Measurements from ENCODE around the gene EPAS1. TPM values are rescaled to one million over a fixed set of nuclear protein-coding genes. Genes with fewer than 3 reads are reported as not detected.

The EPAS1 gene
- total and polyA plus RNA-seq, 11 donors = 93.6 to 790 (median 210) TPM

DNA sequence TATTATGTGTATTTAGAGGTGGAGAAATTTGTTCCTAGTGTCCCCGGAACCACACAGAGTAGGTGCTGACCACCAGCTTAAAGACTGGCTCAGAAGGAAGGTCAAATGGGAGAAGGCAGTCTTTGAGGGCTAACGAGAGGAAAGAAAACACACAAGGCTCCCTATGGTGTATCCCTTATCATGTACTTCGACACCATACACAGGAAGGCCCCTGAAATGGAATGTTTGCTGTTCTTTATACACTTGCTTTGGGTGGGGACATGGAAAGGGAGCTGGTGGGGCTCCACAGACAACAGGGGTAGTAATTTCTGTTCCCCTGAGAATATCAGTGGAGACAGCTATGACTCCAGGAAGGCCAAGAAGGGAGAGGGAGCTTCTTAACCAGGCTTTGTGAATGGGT lies 6.0 kb downstream of the EPAS1 start:
- H3K27me3 ChIP-seq = peaks cover 0 to 11% (median 0%) of the 10 kb centered on the region in 9 donors
- intact Hi-C loops (cut with DNase I) = loop anchor here in 6 of 10 donors (5.0 to 10.0 kb wide), 5 partner anchors 34 to 291 kb away; no protein-coding TSS in a partner anchor
- peak overlapping the region in 11 of 12 donors; percentile 40 to 99 (median 86) for H3K27ac ChIP-seq
- no peaks in the 10 kb centered on the region for H3K9me3 ChIP-seq
- DNase-seq = no peak
- no peak for ATAC-seq
- H3K4me1 ChIP-seq = peaks cover 24 to 85% (median 71%) of the 10 kb centered on the region in 12 donors
- TF ChIP-seq, protein P1, sequence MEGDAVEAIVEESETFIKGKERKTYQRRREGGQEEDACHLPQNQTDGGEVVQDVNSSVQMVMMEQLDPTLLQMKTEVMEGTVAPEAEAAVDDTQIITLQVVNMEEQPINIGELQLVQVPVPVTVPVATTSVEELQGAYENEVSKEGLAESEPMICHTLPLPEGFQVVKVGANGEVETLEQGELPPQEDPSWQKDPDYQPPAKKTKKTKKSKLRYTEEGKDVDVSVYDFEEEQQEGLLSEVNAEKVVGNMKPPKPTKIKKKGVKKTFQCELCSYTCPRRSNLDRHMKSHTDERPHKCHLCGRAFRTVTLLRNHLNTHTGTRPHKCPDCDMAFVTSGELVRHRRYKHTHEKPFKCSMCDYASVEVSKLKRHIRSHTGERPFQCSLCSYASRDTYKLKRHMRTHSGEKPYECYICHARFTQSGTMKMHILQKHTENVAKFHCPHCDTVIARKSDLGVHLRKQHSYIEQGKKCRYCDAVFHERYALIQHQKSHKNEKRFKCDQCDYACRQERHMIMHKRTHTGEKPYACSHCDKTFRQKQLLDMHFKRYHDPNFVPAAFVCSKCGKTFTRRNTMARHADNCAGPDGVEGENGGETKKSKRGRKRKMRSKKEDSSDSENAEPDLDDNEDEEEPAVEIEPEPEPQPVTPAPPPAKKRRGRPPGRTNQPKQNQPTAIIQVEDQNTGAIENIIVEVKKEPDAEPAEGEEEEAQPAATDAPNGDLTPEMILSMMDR (IDR thresholded peaks at IDR 0.05) = no peak
- no peak for TF ChIP-seq POLR2A (IDR thresholded peaks at IDR 0.05)
- WGBS, 4 donors = 36 to 52% (median 40%) methylated on average over 3 of the region's 3 CpGs
- H3K4me3 ChIP-seq = peak overlapping the region in 9 of 12 donors; percentile 9 to 99 (median 94)
- peaks cover 0 to 5% (median 0%) of the 10 kb centered on the region in 9 donors for H3K36me3 ChIP-seq

DNA sequence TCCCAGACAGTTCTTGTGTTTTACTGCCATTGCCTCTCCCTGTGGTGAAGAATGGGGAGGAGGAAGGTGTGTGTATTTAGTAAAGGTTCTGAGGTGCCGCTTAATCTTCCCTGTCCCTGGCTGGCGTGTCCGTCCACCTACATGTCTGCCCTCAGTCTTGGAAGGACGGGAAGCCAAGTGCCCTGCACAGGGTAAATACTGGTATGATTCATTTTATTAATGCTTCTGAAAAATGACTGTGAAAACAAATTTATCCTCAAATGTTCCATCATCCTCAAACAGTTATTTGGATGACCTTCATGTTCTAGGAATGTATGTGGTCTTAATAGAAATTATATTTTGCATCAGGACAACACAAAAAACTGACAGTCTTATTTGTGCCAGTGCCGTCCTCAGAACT lies 6.6 kb downstream of the EPAS1 start:
- H3K36me3 ChIP-seq = peaks cover 0 to 5% (median 0%) of the 10 kb centered on the region in 9 donors
- H3K9me3 ChIP-seq = no peaks in the 10 kb centered on the region
- intact Hi-C loops (cut with DNase I) = loop anchor here in 6 of 10 donors (5.0 to 10.0 kb wide), 5 partner anchors 33 to 292 kb away; no protein-coding TSS in a partner anchor
- DNase-seq (no peak), ATAC-seq (no peak)
- H3K27ac ChIP-seq = peak overlapping the region in 11 of 12 donors; percentile 40 to 99 (median 86)
- peak overlapping the region in 7 of 12 donors; percentile 83 to 99 (median 94) for H3K4me3 ChIP-seq
- H3K4me1 ChIP-seq = peaks cover 27 to 88% (median 77%) of the 10 kb centered on the region in 12 donors
- WGBS, 4 donors = 71 to 80% (median 74%) methylated on average over 5 of the region's 5 CpGs
- TF ChIP-seq, protein P1 (IDR thresholded peaks at IDR 0.05) = no peak
- no peak for TF ChIP-seq POLR2A (IDR thresholded peaks at IDR 0.05)
- peaks cover 0 to 10% (median 0%) of the 10 kb centered on the region in 9 donors for H3K27me3 ChIP-seq

DNA sequence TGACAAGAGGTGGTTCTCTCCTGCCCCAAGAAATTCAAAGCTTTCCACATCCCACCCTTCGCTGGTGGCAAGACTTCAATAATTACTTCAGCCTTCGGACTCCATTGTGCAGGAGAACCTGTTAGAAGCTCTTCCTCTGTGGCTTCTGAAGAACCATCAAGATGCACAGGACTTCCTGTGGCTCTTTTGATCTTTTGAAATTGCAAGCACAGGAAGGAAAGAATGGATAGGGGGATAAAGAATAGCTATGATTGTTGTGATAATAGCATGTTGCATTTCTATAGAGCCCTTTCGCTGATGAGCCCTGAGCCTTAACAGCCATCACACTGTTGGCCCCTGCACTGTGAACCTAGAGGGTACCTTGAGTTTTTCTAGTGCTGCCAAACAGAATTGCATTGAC lies 7.4 kb downstream of the EPAS1 start:
- H3K9me3 ChIP-seq = no peaks in the 10 kb centered on the region
- peaks cover 0 to 7% (median 0%) of the 10 kb centered on the region in 9 donors for H3K27me3 ChIP-seq
- H3K36me3 ChIP-seq = peaks cover 0 to 5% (median 0%) of the 10 kb centered on the region in 9 donors
- no peak for ATAC-seq
- intact Hi-C loops (cut with DNase I) = loop anchor here in 7 of 10 donors (5.0 to 10.0 kb wide), 5 partner anchors 33 to 292 kb away; no protein-coding TSS in a partner anchor
- no peak for DNase-seq
- H3K4me1 ChIP-seq = peaks cover 29 to 96% (median 84%) of the 10 kb centered on the region in 12 donors
- WGBS, 4 donors = 61 to 69% (median 65%) methylated on average over 3 of the region's 3 CpGs
- peak overlapping the region in 1 of 12 donors; percentile 3 for H3K4me3 ChIP-seq
- H3K27ac ChIP-seq = peak overlapping the region in 9 of 12 donors; percentile 39 to 99 (median 90)
- TF ChIP-seq, protein P1 (IDR thresholded peaks at IDR 0.05) = no peak
- TF ChIP-seq POLR2A (IDR thresholded peaks at IDR 0.05) = no peak

DNA sequence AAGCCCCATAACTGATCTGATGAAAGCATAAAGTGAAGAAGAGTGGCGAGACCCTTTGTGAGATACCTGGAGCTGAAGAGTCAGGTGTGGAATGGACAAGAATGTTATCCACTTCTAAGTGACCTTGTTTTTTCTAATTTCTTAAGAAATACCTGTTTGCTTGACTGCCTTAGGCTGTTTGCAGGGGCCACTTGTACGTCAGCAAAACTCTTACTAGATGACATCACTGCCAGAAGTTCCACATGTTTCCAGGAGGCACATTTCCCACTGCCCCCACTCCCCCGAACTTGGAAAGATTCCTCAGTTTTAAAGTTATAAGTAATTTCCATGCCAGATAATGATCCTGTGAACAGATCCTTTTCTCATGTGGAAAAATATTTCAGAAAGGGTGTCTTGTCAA lies 8.0 kb downstream of the EPAS1 start:
- TF ChIP-seq, protein P1 (IDR thresholded peaks at IDR 0.05) = no peak
- no peak for TF ChIP-seq POLR2A (IDR thresholded peaks at IDR 0.05)
- intact Hi-C loops (cut with DNase I) = loop anchor here in 2 of 10 donors (5.0 to 10.0 kb wide), 2 partner anchors 57 to 290 kb away; no protein-coding TSS in a partner anchor
- H3K27ac ChIP-seq = peak overlapping the region in 11 of 12 donors; percentile 70 to 99 (median 86)
- peaks cover 0 to 2% (median 0%) of the 10 kb centered on the region in 9 donors for H3K27me3 ChIP-seq
- H3K9me3 ChIP-seq = no peaks in the 10 kb centered on the region
- no peak for ATAC-seq
- 54 to 73% (median 61%) methylated on average over 3 of the region's 3 CpGs for WGBS, 4 donors
- peaks cover 0 to 5% (median 0%) of the 10 kb centered on the region in 9 donors for H3K36me3 ChIP-seq
- peak overlapping the region in 1 of 12 donors; percentile 3 for H3K4me3 ChIP-seq
- H3K4me1 ChIP-seq = peaks cover 34 to 99% (median 86%) of the 10 kb centered on the region in 12 donors
- no peak for DNase-seq

Measured in heart left ventricle (tissue), 16 donors.